GF-D8 (cell line): ENCODE data around the gene ACAD8.

Source experiments
- DNase-seq: peaks from one replicate; lab custom pipeline; 2025; lab: John Stamatoyannopoulos, UW

The ACAD8 gene

GRCh38 chr11:134253188-134253993 is at the start of gene ACAD8, which contains the start of gene THYN1:
TSS of gene ACAD8 (plus strand) at chr11:134253568. CDS start at chr11:134253601, 33 bp downstream.
TSS of gene THYN1 (minus strand) at chr11:134253352. CDS start at chr11:134252882, 470 bp downstream.
- DNase-seq, result peak; percentile 100

GRCh38 chr11:134205729-134206128 is 47.6 kb upstream of the ACAD8 start:
- no peak for DNase-seq

GRCh38 chr11:134206185-134206584 is 47.2 kb upstream of the ACAD8 start:
- no peak for DNase-seq

GRCh38 chr11:134207538-134208239 is 45.7 kb upstream of the ACAD8 start:
- DNase-seq, result no peak

GRCh38 chr11:134215836-134216235 is 37.5 kb upstream of the ACAD8 start:
- no peak for DNase-seq

- DNase-seq, result no peak
These were observed 36.6 kb upstream of the ACAD8 start for GRCh38 chr11:134216816-134217215.

- DNase-seq, result peak; percentile 33
These were observed 30.2 kb upstream of the ACAD8 start for GRCh38 chr11:134223121-134223520.

GRCh38 chr11:134223836-134224709 is 29.3 kb upstream of the ACAD8 start, which contains the start of the genes NCAPD3 and VPS26B:
TSS of gene NCAPD3 (minus strand) at chr11:134223967. CDS start at chr11:134223926, 41 bp downstream.
TSS of gene VPS26B (plus strand) at chr11:134224671. CDS start at chr11:134225123, 452 bp downstream.
- DNase-seq, result peak; percentile 100

GRCh38 chr11:134224710-134225664 is 28.4 kb upstream of the ACAD8 start:
- DNase-seq, result peak; percentile 80

GRCh38 chr11:134226806-134227325 is 26.5 kb upstream of the ACAD8 start:
- DNase-seq, result no peak

GRCh38 chr11:134228625-134229024 is 24.7 kb upstream of the ACAD8 start:
- DNase-seq, result no peak

- DNase-seq, result no peak
These were observed 24.1 kb upstream of the ACAD8 start for GRCh38 chr11:134229126-134229790.

- DNase-seq, result no peak
These were observed 23.0 kb upstream of the ACAD8 start for GRCh38 chr11:134230339-134230738.

GRCh38 chr11:134231958-134232659 is 21.3 kb upstream of the ACAD8 start:
- peak; percentile 86 for DNase-seq

- DNase-seq, result no peak
These were observed 19.6 kb upstream of the ACAD8 start for GRCh38 chr11:134233729-134234179.

- no peak for DNase-seq
These were observed 18.0 kb upstream of the ACAD8 start for GRCh38 chr11:134235399-134235798.

- DNase-seq, result no peak
These were observed 16.4 kb upstream of the ACAD8 start for GRCh38 chr11:134236834-134237556.

- no peak for DNase-seq
These were observed 15.8 kb upstream of the ACAD8 start for GRCh38 chr11:134237557-134237922.

GRCh38 chr11:134238956-134239355 is 14.4 kb upstream of the ACAD8 start:
- no peak for DNase-seq
